HepG2 (cell line): Measurements from ENCODE around the gene KCNH1. TPM values are rescaled to one million over a fixed set of nuclear protein-coding genes. Genes with fewer than 3 reads are reported as not detected.

Experiments used
- ATAC-seq: fragments of 200-7000 bp; cut with Tn5 transposase; 3 replicates; pipeline ENCODE4 v1.9.1; 2020; ENCODE audit warnings: mild to moderate bottlenecking, moderate library complexity
- BruUV-seq: library from RNA; stranded (reverse); fragments of 400-500 nt; replicated peaks from 2 replicates; lab custom pipeline; 2021; lab: Mats Ljungman, UMichigan
- CTCF ChIA-PET: fragments of 300-600 bp; formaldehyde crosslinking; extraction: SDS; loops from one replicate; lab custom pipeline; 2021; ENCODE audit warnings: low total read pairs, inconsistent platforms, low intra/inter-chr PET ratio; lab: Yijun Ruan, JAX
- POLR2A ChIA-PET: fragments of 350-600 bp; sonication (Branson Sonifier 250); formaldehyde crosslinking; loops from one replicate; lab custom pipeline; 2020; ENCODE audit warnings: antibody characterized with exemption, inconsistent platforms; lab: Yijun Ruan, JAX
- DNase-seq: peaks from one replicate; pipeline ENCODE4 v3.0.0-alpha.2; 2015; ENCODE audit warnings: low spot score
- FAIRE-seq: peaks from 3 replicates; lab custom pipeline; 2011; peaks lifted over from hg19 to GRCh38; lab: Jason Lieb, UNC
- H2AFZ ChIP-seq: one replicate; pipeline ENCODE4 v1.6.1; 2011; ENCODE audit warnings: low read length, inconsistent platforms
- H3K27ac ChIP-seq: fragments of 300-600 bp; 3 replicates; pipeline ENCODE4 v1.8.0; 2011; ENCODE audit warnings: mixed run types, mild to moderate bottlenecking, mixed read lengths, low read length, inconsistent platforms; ENCODE audit not compliant: insufficient read depth; ENCODE audit errors: extremely low read length
- H3K27me3 ChIP-seq, 2 experiments: fragments of 200-600 bp in 1 of 2; 2 replicates in 1 of 2; 3 replicates in 1 of 2; pipeline versions ENCODE4 v1.6.0 to v1.8.0; 2011; ENCODE audit warnings: low read length in 2 of 2, mild to moderate bottlenecking in 2 of 2, moderate library complexity in 2 of 2, inconsistent platforms in 1 of 2; ENCODE audit not compliant: insufficient read depth in 2 of 2, control insufficient read depth in 1 of 2
- H3K36me3 ChIP-seq, 2 experiments: fragments of 200-600 bp in 1 of 2; replicated peaks in 1 of 2; 2 replicates in 1 of 2; 3 replicates in 1 of 2; pipeline versions ENCODE4 v1.5.1 to v1.8.0; 2011; ENCODE audit warnings: low read length in 2 of 2, inconsistent platforms in 1 of 2; ENCODE audit not compliant: insufficient read depth in 2 of 2, control insufficient read depth in 1 of 2
- H3K4me1 ChIP-seq: 2 replicates; pipeline ENCODE4 v1.5.1; 2012; ENCODE audit warnings: low read length, inconsistent platforms; ENCODE audit not compliant: insufficient read depth
- H3K4me2 ChIP-seq: 2 replicates; pipeline ENCODE4 v1.6.0; 2011; ENCODE audit warnings: low read depth, low read length, inconsistent platforms
- H3K4me3 ChIP-seq, 3 experiments: fragments of 200-600 bp in 1 of 3; sonication (generic), shearing (Covaris generic) in 1 of 3; replicated peaks in 1 of 3; 2 replicates each; pipeline ENCODE4 v1.5.1; 2011 to 2016; ENCODE audit warnings: low read length in 3 of 3, inconsistent platforms in 2 of 3, low read depth in 2 of 3, mild to moderate bottlenecking in 2 of 3, control low read depth in 1 of 3, mixed read lengths in 1 of 3; ENCODE audit not compliant: insufficient read depth in 1 of 3
- H3K79me2 ChIP-seq: one replicate; pipeline ENCODE4 v1.6.1; 2011; ENCODE audit warnings: low read length, inconsistent platforms; ENCODE audit not compliant: insufficient read depth
- H3K9ac ChIP-seq: 2 replicates; pipeline ENCODE4 v1.6.0; 2011; ENCODE audit warnings: mild to moderate bottlenecking, low read depth, low read length, inconsistent platforms; ENCODE audit not compliant: insufficient read depth
- H3K9me3 ChIP-seq: 2 replicates; pipeline ENCODE4 v1.5.1; 2012; ENCODE audit warnings: mild to moderate bottlenecking, low read length
- H4K20me1 ChIP-seq: 2 replicates; pipeline ENCODE4 v1.6.0; 2011; ENCODE audit warnings: inconsistent platforms, mild to moderate bottlenecking, low read length, moderate library complexity; ENCODE audit not compliant: insufficient read depth
- CHD2 ChIP-seq: IDR thresholded peaks from 2 replicates; pipeline ENCODE4 v1.6.1; 2011; ENCODE audit warnings: low read depth, low read length, improper control_type of control experiment
- FOXM1 ChIP-seq: sonication (generic); formaldehyde crosslinking; IDR thresholded peaks from 2 replicates; pipeline ENCODE4 v1.5.0; 2020; ENCODE audit warnings: missing genetic modification reagents
- HDAC2 ChIP-seq: sonication (generic); formaldehyde crosslinking; IDR thresholded peaks from 2 replicates; pipeline ENCODE4 v1.4.0; 2020; ENCODE audit warnings: missing genetic modification reagents
- KDM4B ChIP-seq: sonication (generic); formaldehyde crosslinking; IDR thresholded peaks from 2 replicates; pipeline ENCODE4 v1.4.0; 2020; ENCODE audit warnings: missing genetic modification reagents
- NFYC ChIP-seq: IDR thresholded peaks from 2 replicates; pipeline ENCODE4 v1.6.1; 2016; ENCODE audit warnings: missing genetic modification reagents, missing compliant biosample characterization
- ONECUT2 ChIP-seq: sonication (generic); formaldehyde crosslinking; IDR thresholded peaks from 2 replicates; pipeline ENCODE4 v1.4.0; 2020; ENCODE audit warnings: missing genetic modification reagents
- RBFOX2 ChIP-seq: fragments of 200-400 bp; formaldehyde crosslinking; IDR thresholded peaks from 2 replicates; pipeline ENCODE4 v1.6.1; 2017; ENCODE audit warnings: low read depth, mild to moderate bottlenecking, low read length
- RFXANK ChIP-seq: IDR thresholded peaks from 2 replicates; pipeline ENCODE4 v1.6.1; 2016
- SP5 ChIP-seq: IDR thresholded peaks from 2 replicates; pipeline ENCODE4 v1.6.1; 2016; ENCODE audit warnings: low read depth, borderline replicate concordance
- SYNCRIP ChIP-seq: fragments of 200-400 bp; formaldehyde crosslinking; IDR thresholded peaks from 2 replicates; pipeline ENCODE4 v1.6.1; 2018; ENCODE audit warnings: mild to moderate bottlenecking, low read depth, low read length; ENCODE audit not compliant: insufficient read depth
- ZFP62 ChIP-seq: sonication (generic); formaldehyde crosslinking; IDR thresholded peaks from 2 replicates; pipeline ENCODE4 v1.4.0; 2020; ENCODE audit warnings: missing genetic modification reagents
- ZNF333 ChIP-seq: sonication (generic); formaldehyde crosslinking; IDR thresholded peaks from 2 replicates; pipeline ENCODE4 v1.4.0; 2020; ENCODE audit warnings: mild to moderate bottlenecking, missing genetic modification reagents, borderline replicate concordance
- ZNF33B ChIP-seq: sonication (generic); formaldehyde crosslinking; IDR thresholded peaks from 2 replicates; pipeline ENCODE4 v1.5.1; 2020; ENCODE audit warnings: mild to moderate bottlenecking, missing genetic modification reagents
- ZNF367 ChIP-seq: sonication (generic); formaldehyde crosslinking; IDR thresholded peaks from 2 replicates; pipeline ENCODE4 v1.4.0; 2020; ENCODE audit warnings: missing genetic modification reagents, borderline replicate concordance
- ZNF550 ChIP-seq: sonication (generic); formaldehyde crosslinking; IDR thresholded peaks from 2 replicates; pipeline ENCODE4 v1.4.0; 2020; ENCODE audit warnings: mild to moderate bottlenecking, missing genetic modification reagents, borderline replicate concordance
- ZNF569 ChIP-seq: sonication (generic); formaldehyde crosslinking; IDR thresholded peaks from 2 replicates; pipeline ENCODE4 v1.5.0; 2020; ENCODE audit warnings: mild to moderate bottlenecking, missing genetic modification reagents, moderate library complexity, borderline replicate concordance
- ZNF616 ChIP-seq: sonication (generic); formaldehyde crosslinking; IDR thresholded peaks from 2 replicates; pipeline ENCODE4 v1.5.0; 2020; ENCODE audit warnings: low read depth, mild to moderate bottlenecking, missing genetic modification reagents
- WGBS: methylation state at CpG from one replicate; pipeline ENCODE4 v1.1.6; 2017; ENCODE audit warnings: low lambda C conversion rate; 5-methylcytosine and 5-hydroxymethylcytosine counted together
- in situ Hi-C: cut with HindIII; loops from 2 replicates; pipeline ENCODE4 v1.10.0; 2017; ENCODE audit warnings: low pct_unique_long_range_greater_than_20kb; ENCODE audit not compliant: extremely low pct_ligation_motif_present
- intact Hi-C: fragments of 100-400 bp; cut with micrococcal nuclease; formaldehyde crosslinking; loops from one replicate; pipeline ENCODE4 v1.10.0; 2022; ENCODE audit not compliant: unreplicated experiment
- polyA plus RNA-seq, 8 experiments: library from polyadenylated mRNA; depleted of rRNA in 3 of 8; stranded (reverse) in 7 of 8; unstranded in 1 of 8; fragments of >200 nt; fragmentation: Illumina TruSeq in 4 of 8; extraction: Trizol in 4 of 8; gene quantifications; 2 replicates each; pipeline versions ENCODE4 v1.2.1 to v1.2.3, GENCODE V29; 2011 to 2016; ENCODE audit warnings: low read depth in 4 of 8, missing spikeins in 1 of 8, mixed read lengths in 1 of 8; ENCODE audit not compliant: insufficient read depth in 1 of 8
- total RNA-seq, 5 experiments: library from RNA; depleted of rRNA; stranded (reverse); fragments of >200 nt; fragmentation: Illumina TruSeq; extraction: Trizol; gene quantifications; 2 replicates each; pipeline ENCODE4 v1.2.3, GENCODE V29; 2016; ENCODE audit warnings: low read depth in 1 of 5
- TF ChIP-seq, protein P1 (sequence below): sonication (generic); formaldehyde crosslinking; IDR thresholded peaks from 2 replicates; pipeline ENCODE4 v1.5.0; 2020; ENCODE audit warnings: missing genetic modification reagents
- TF ChIP-seq, protein P2 (sequence below): sonication (generic); formaldehyde crosslinking; IDR thresholded peaks from 2 replicates; pipeline ENCODE4 v1.4.0; 2020; ENCODE audit warnings: mild to moderate bottlenecking, low read depth, missing genetic modification reagents

The KCNH1 gene
- total and polyA plus RNA-seq, 2 of the 13 experiments (the other 11 are each of a cell fraction or from before 2014, with no cell fraction given) = not detected

DNA sequence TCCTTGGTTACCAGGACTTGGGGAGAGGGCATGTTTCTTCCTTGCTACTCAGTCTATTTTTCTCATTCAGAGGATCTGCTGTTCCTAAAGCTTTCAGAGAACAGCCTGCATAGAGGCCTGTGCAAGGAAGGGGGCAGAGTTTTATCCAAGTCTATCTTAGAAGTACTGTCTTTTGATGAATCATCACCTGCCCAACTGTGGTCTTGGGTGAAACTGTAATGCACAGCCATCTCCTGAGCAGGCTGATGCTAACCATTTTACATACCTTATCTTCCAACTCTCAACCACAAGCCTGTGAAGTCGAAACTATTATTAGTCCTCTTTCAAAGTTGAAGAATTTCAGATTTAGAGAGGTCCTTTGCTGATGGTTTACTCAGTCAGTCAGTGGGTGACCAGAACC, 437.2 kb downstream of the KCNH1 start:
- Histone ChIP-seq H3K4me1 (no peaks in the 10 kb centered on the region), H3K4me3 (no peak overlapping the region), H4K20me1 (no peaks in the 10 kb centered on the region), H3K79me2 (no peaks in the 10 kb centered on the region), H3K9ac (no peak overlapping the region), H3K9me3 (no peaks in the 10 kb centered on the region), H3K27ac (no peak overlapping the region), H2AFZ (no peak overlapping the region), H3K4me2 (no peak overlapping the region), H3K36me3 (no peaks in the 10 kb centered on the region), H3K27me3 (no peaks in the 10 kb centered on the region)
- in situ Hi-C loops (no loop called here), intact Hi-C loops (no loop called here)
- no TSS peak for BruUV-seq
- no peak for TF ChIP-seq SP5 (CRISPR knock-in tag)
- no peak for TF ChIP-seq ZNF550 (CRISPR knock-in tag)
- no peak for TF ChIP-seq ZNF569 (CRISPR knock-in tag)
- TF ChIP-seq NFYC = no peak
- TF ChIP-seq KDM4B (CRISPR knock-in tag) = no peak
- TF ChIP-seq RFXANK (CRISPR knock-in tag) = no peak
- TF ChIP-seq ZNF367 (CRISPR knock-in tag) = no peak
- TF ChIP-seq ZFP62 = no peak
- no peak for TF ChIP-seq ZNF616 (CRISPR knock-in tag)
- no peak for TF ChIP-seq ONECUT2 (CRISPR knock-in tag)
- TF ChIP-seq ZNF33B (CRISPR knock-in tag) = no peak
- TF ChIP-seq, protein P1, sequence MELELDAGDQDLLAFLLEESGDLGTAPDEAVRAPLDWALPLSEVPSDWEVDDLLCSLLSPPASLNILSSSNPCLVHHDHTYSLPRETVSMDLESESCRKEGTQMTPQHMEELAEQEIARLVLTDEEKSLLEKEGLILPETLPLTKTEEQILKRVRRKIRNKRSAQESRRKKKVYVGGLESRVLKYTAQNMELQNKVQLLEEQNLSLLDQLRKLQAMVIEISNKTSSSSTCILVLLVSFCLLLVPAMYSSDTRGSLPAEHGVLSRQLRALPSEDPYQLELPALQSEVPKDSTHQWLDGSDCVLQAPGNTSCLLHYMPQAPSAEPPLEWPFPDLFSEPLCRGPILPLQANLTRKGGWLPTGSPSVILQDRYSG (CRISPR knock-in tag) = no peak
- no peak for TF ChIP-seq CHD2
- no peak for TF ChIP-seq FOXM1 (CRISPR knock-in tag)
- TF ChIP-seq HDAC2 (CRISPR knock-in tag) = no peak
- no peak for TF ChIP-seq SYNCRIP
- no peak for TF ChIP-seq RBFOX2
- TF ChIP-seq ZNF333 (CRISPR knock-in tag) = no peak
- TF ChIP-seq, protein P2, sequence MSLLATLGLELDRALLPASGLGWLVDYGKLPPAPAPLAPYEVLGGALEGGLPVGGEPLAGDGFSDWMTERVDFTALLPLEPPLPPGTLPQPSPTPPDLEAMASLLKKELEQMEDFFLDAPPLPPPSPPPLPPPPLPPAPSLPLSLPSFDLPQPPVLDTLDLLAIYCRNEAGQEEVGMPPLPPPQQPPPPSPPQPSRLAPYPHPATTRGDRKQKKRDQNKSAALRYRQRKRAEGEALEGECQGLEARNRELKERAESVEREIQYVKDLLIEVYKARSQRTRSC (CRISPR knock-in tag) = no peak
- WGBS = 0% methylated on average over 1 of the region's 1 CpG
- ChIA-PET CTCF (no interaction called here), POLR2A (no interaction called here)
- no peak for FAIRE-seq
- ATAC-seq = no peak
- DNase-seq = no peak
